Activated CD4-positive, alpha-beta T cell treated with anti-CD3 and anti-CD28 coated beads for 36 hours (primary cell): ENCODE measurements around the gene BMS1. TPM values are rescaled to one million over a fixed set of nuclear protein-coding genes. Genes with fewer than 3 reads are reported as not detected.

Source experiments
- ATAC-seq: fragments of 200-7000 bp; cut with Tn5 transposase; one replicate; pipeline ENCODE4 v1.10.0; 2021; ENCODE audit warnings: mild to moderate bottlenecking, moderate library complexity
- CTCF ChIA-PET: fragments of 350-600 bp; sonication (Branson Sonifier 250); formaldehyde crosslinking; loops from one replicate; lab custom pipeline; 2021; ENCODE audit warnings: antibody characterized with exemption; lab: Charles Lee
- POLR2A ChIA-PET: fragments of 350-600 bp; sonication (Branson Sonifier 250); formaldehyde crosslinking; loops from one replicate; lab custom pipeline; 2021; ENCODE audit warnings: antibody characterized with exemption, inconsistent platforms; lab: Charles Lee
- DNase-seq: peaks from one replicate; pipeline ENCODE4 v3.0.0-alpha.2; 2020
- H3K27ac Mint-ChIP-seq: one replicate; pipeline ENCODE4 v1.8.0; 2021; ENCODE audit warnings: mixed read lengths
- H3K27me3 Mint-ChIP-seq: one replicate; pipeline ENCODE4 v1.8.0; 2021; ENCODE audit warnings: mixed read lengths
- H3K36me3 Mint-ChIP-seq: one replicate; pipeline ENCODE4 v1.8.0; 2021; ENCODE audit warnings: low read depth, mixed read lengths
- H3K4me1 Mint-ChIP-seq: one replicate; pipeline ENCODE4 v1.8.0; 2021; ENCODE audit warnings: mixed read lengths
- H3K4me3 Mint-ChIP-seq: one replicate; pipeline ENCODE4 v1.8.0; 2021; ENCODE audit warnings: mild to moderate bottlenecking, moderate library complexity, mixed read lengths
- H3K9me3 Mint-ChIP-seq: one replicate; pipeline ENCODE4 v1.8.0; 2021; ENCODE audit warnings: low read depth, mixed read lengths
- intact Hi-C, 2 experiments: fragments of 100-400 bp; cut with DNase I in 1 of 2; cut with micrococcal nuclease in 1 of 2; formaldehyde crosslinking; loops; one replicate each; pipeline versions ENCODE4 v1.14.2 to v1.15.1; 2022 to 2024; cut with DNase I, micrococcal nuclease
- total RNA-seq, 2 experiments: library from RNA; stranded (reverse); gene quantifications; one replicate each; pipeline ENCODE4 v1.2.3, GENCODE V29; 2021

BMS1 gene
- total RNA-seq, 2 experiments from 2014 or later: 26.5 to 30.4 TPM

DNA sequence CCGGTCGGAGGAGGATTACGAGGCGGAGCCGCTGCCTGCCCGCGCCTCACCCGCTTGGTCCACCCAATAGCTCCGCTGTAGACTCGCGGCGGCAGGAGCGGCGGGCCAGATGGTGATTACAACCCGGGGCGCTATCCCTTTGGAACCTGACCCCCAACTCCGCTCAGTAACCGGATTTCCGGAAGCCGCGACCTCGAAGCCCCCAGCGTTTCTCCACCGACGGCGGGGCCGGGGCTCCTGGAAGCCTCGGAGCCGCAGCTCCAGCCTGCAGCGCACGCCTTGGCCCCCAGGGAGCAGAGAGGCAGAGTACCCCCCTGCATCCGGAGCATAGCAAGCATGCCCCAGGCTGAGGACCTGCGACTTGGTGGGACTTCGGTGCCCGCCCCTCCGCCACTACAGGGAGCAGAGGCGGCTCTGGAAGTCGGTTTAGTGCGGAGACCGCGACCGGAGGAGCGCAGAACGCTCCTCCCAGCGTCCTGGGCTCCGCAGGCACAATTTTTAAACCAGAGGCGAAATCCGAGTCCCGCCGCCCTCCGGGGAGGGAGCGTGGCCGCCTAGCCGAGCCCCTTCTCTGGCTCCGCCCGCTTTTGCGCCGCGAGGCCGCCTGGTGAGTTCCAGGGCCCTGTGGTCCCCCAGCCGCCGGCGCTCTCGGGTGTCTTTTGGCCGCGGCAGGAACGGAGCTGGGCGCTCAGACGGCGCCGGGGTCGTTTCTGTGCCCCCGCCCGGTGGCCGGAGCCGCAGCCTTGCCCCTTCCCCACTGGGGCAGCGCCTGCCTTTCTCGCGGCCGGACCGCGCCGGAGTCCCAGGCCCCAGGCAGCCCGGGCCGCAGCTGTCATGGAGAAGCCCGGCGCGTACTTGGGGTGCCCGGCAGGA is 28.2 kb upstream of the BMS1 start:
- Mint-ChIP-seq H3K4me3 (peak overlapping the region; percentile 59), H3K27me3 (peaks cover 44% of the 10 kb centered on the region), H3K9me3 (no peaks in the 10 kb centered on the region), H3K27ac (no peak overlapping the region), H3K4me1 (peaks cover 5% of the 10 kb centered on the region), H3K36me3 (no peaks in the 10 kb centered on the region)
- ChIA-PET POLR2A (interaction anchor here (1.2 kb wide), 1 partner anchor 28 kb away, joined by 3 read pairs; the partner anchor contains the start of gene BMS1), CTCF (interaction anchor here (0.7 to 2.5 kb wide), 6 partner anchors 8 to 1022 kb away, joined by 3 to 10 read pairs (median 4); no protein-coding TSS in a partner anchor)
- peak; percentile 48 for ATAC-seq
- intact Hi-C loops: loop anchor here in 1 of 2 experiments (5.0 to 10.0 kb wide), 2 partner anchors 113 to 180 kb away; no protein-coding TSS in a partner anchor
- DNase-seq: peak; percentile 44

- DNase-seq (peak; percentile 22), ATAC-seq (no peak)
- H3K27me3 Mint-ChIP-seq: peaks cover 41% of the 10 kb centered on the region
- ChIA-PET CTCF (interaction anchor here (0.7 to 2.5 kb wide), 2 partner anchors 13 to 1021 kb away, joined by 3 to 9 read pairs; no protein-coding TSS in a partner anchor), POLR2A (no interaction called here)
- no peaks in the 10 kb centered on the region for H3K9me3 Mint-ChIP-seq
- H3K4me3 Mint-ChIP-seq: no peak overlapping the region
- intact Hi-C loops: loop anchor here in 1 of 2 experiments (10.0 kb wide), 1 partner anchor 180 kb away; no protein-coding TSS in a partner anchor
- no peaks in the 10 kb centered on the region for H3K36me3 Mint-ChIP-seq
- peaks cover 5% of the 10 kb centered on the region for H3K4me1 Mint-ChIP-seq
- no peak overlapping the region for H3K27ac Mint-ChIP-seq
Measured at GRCh38 chr10:42755028-42755451, 27.6 kb upstream of the BMS1 start.

DNA sequence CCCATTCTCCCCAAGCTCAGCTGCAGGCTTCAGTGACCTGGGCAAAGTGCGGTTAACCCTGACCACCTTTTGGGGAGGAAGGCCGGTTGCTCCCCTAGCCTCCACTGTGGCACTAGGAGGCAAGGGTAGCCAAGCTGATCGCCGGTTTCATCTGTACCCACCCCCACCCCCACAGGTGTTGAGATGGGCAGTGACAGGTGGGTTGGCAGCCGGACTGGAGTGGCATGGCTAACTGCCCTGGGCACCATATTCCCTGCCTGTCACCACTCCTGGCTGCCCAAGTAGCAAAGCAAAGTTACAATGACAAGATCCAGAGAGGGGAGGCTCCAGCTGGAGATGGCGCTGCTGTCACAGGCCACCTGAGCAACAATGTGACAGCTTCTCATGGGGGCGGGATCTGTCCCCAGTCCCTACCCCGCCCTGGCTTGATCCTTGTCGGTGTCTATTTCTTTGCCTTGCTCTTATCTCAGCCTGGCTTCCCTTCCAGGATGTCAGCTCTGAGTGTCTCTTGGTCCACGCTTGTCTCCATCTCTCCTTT is 27.0 kb upstream of the BMS1 start:
- ChIA-PET POLR2A (interaction anchor here (0.6 kb wide), 1 partner anchor 34 kb away, joined by 4 read pairs; no protein-coding TSS in a partner anchor), CTCF (interaction anchor here (0.6 kb wide), 1 partner anchor 24 kb away, joined by 3 read pairs; no protein-coding TSS in a partner anchor)
- Mint-ChIP-seq H3K4me3 (no peak overlapping the region), H3K36me3 (no peaks in the 10 kb centered on the region), H3K27me3 (peaks cover 46% of the 10 kb centered on the region), H3K27ac (no peak overlapping the region), H3K9me3 (no peaks in the 10 kb centered on the region), H3K4me1 (peaks cover 5% of the 10 kb centered on the region)
- DNase-seq (no peak), ATAC-seq (no peak)
- intact Hi-C loops: loop anchor here in 1 of 2 experiments (10.0 kb wide), 1 partner anchor 179 kb away; no protein-coding TSS in a partner anchor

- no peak overlapping the region for H3K4me3 Mint-ChIP-seq
- DNase-seq: no peak
- CTCF ChIA-PET: interaction anchor here (1.1 kb wide), 1 partner anchor 14 kb away, joined by 9 read pairs; no protein-coding TSS in a partner anchor
Measured at GRCh38 chr10:42767906-42768305, 14.7 kb upstream of the BMS1 start.

DNA sequence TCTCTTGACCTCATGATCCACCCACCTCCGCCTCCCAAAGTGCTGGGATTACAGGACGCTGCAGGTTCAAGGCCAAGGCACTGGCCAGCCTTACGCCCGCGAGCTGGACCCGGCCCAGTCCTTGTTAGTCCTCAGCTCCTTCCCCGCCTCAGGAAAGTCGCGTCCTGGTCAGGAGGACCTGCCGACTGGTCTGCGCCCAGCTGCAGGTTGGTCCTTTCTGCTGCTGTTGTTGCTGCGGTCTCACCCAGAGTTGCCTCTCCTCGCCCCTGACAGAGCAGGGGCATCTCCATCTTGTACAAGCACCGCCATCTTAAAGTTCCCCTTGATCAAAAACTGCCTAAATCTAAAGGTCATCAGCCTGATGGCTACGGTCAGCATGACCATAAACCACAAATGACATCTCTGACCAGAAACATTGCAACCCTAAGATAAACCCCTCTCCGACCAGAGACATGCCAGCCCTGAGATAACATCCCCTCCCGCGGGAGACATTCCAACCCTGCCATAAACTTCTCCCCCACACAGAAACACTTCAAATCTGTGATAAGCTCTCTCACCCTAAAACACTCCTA is 13.9 kb upstream of the BMS1 start:
- POLR2A ChIA-PET: no interaction called here
- DNase-seq: no peak
- no peak overlapping the region for H3K27ac Mint-ChIP-seq
- H3K27me3 Mint-ChIP-seq: peaks cover 32% of the 10 kb centered on the region
- H3K4me1 Mint-ChIP-seq: no peaks in the 10 kb centered on the region
- no peak overlapping the region for H3K4me3 Mint-ChIP-seq
- intact Hi-C loops: no loop called here
- no peak for ATAC-seq
- H3K9me3 Mint-ChIP-seq: no peaks in the 10 kb centered on the region
- CTCF ChIA-PET: interaction anchor here (1.1 kb wide), 1 partner anchor 15 kb away, joined by 9 read pairs; no protein-coding TSS in a partner anchor
- H3K36me3 Mint-ChIP-seq: peaks cover 1% of the 10 kb centered on the region

More at GRCh38 chr10:42767906-42768305, 14.7 kb upstream of the BMS1 start:
- Mint-ChIP-seq H3K4me1 (no peaks in the 10 kb centered on the region), H3K36me3 (peaks cover 1% of the 10 kb centered on the region), H3K27ac (no peak overlapping the region), H3K27me3 (peaks cover 38% of the 10 kb centered on the region), H3K9me3 (no peaks in the 10 kb centered on the region)
- ATAC-seq: no peak
- POLR2A ChIA-PET: no interaction called here
- intact Hi-C loops: no loop called here

DNA sequence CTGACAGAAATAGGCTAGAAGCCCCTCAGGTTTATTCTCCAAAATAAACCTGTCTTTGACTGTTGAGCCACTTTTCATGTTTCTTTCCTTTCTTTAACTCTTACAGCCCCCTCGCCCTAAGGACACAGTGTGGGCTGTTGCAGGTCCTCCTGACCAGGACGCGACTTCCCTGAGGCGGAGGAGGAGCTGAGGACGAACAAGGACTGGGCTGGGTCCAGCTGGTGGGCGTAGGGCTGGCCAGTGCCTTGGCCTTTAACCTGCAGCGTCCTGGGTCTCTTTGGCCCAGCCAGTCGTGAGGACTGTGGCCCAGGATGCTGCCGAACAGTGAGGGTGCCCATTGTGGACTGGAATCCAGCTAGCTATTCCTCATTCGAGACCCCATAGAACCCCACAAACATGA is 13.4 kb upstream of the BMS1 start:
- POLR2A ChIA-PET: no interaction called here
- H3K27ac Mint-ChIP-seq: no peak overlapping the region

DNA sequence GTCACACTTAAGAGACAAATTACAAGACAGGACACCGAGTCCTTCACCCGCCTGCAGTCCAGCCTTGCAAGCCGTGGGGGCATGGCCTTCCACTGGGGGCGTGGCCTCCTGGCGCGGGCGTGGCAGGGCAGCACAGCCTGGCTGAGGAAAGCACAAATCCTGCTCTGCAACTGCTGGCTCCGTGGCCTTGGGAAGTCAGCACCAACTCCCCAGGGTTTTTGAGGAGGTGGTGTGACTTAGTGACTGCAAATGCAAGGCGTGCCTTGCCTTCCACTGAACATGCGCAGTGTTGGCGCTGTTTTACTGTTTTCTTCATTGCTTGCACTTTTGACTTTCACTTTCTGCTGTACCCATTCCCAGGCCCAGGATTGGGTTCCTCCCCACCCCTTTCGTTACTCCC is 12.9 kb upstream of the BMS1 start:
- Mint-ChIP-seq H3K36me3 (peaks cover 1% of the 10 kb centered on the region), H3K4me3 (no peak overlapping the region), H3K27ac (no peak overlapping the region), H3K9me3 (no peaks in the 10 kb centered on the region), H3K4me1 (no peaks in the 10 kb centered on the region), H3K27me3 (peaks cover 25% of the 10 kb centered on the region)
- DNase-seq (no peak), ATAC-seq (no peak)
- POLR2A ChIA-PET: no interaction called here
- CTCF ChIA-PET: interaction anchor here (0.8 kb wide), 1 partner anchor 17 kb away, joined by 3 read pairs; no protein-coding TSS in a partner anchor
- intact Hi-C loops: no loop called here

More for the DNA sequence above, 13.4 kb upstream of the BMS1 start:
- intact Hi-C loops: no loop called here
- ATAC-seq (no peak), DNase-seq (no peak)
- no peaks in the 10 kb centered on the region for H3K9me3 Mint-ChIP-seq
- no peaks in the 10 kb centered on the region for H3K4me1 Mint-ChIP-seq
- CTCF ChIA-PET: no interaction called here
- peaks cover 1% of the 10 kb centered on the region for H3K36me3 Mint-ChIP-seq
- no peak overlapping the region for H3K4me3 Mint-ChIP-seq
- H3K27me3 Mint-ChIP-seq: peaks cover 27% of the 10 kb centered on the region

DNA sequence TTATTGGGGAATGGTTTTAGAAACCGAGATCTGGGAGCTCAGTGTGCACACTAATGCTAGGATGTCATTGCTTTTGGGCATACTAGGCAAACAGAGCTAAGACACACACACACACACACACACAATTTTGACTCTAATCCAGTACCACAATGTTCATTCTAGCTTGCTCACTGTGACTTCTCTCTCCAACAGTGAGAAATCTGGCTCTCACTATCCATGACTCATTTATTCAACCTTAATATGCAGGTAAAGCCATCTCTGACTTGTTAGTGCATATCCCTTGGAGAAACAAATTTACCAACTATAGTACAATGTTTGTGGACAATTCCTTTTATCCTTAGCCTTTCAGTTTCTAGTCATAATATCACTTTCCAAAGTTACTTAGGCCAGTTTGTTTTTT is 5.9 kb upstream of the BMS1 start:
- no peaks in the 10 kb centered on the region for H3K9me3 Mint-ChIP-seq
- CTCF ChIA-PET: interaction anchor here (0.6 to 1.0 kb wide), 2 partner anchors 8 to 23 kb away, joined by 3 read pairs; no protein-coding TSS in a partner anchor
- H3K36me3 Mint-ChIP-seq: no peaks in the 10 kb centered on the region
- peaks cover 13% of the 10 kb centered on the region for H3K27me3 Mint-ChIP-seq
- intact Hi-C loops: no loop called here
- POLR2A ChIA-PET: no interaction called here
- no peak overlapping the region for H3K4me3 Mint-ChIP-seq
- no peak for DNase-seq
- ATAC-seq: no peak
- no peak overlapping the region for H3K27ac Mint-ChIP-seq
- H3K4me1 Mint-ChIP-seq: peaks cover 7% of the 10 kb centered on the region

DNA sequence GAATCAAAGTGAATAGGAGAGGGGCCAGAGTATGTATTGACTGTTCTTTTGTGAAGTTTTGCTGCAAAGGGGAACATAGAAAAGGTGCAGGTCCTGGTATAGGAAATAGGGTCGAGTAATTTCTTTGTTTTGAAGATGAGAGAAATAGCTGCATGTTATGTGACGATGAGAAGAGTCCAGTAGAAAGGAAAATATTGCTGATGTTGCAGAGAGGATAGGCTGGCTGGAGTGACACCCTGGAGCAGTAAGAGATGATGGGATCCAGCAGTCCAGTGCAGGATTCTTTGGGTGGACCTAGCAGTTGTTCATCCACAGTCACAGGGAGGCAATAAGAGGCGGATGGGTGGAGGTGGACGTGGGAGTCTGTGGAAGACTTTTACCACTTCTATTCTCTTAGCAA is 2.1 kb upstream of the BMS1 start:
- Mint-ChIP-seq H3K36me3 (peaks cover 5% of the 10 kb centered on the region), H3K9me3 (no peaks in the 10 kb centered on the region), H3K27ac (no peak overlapping the region), H3K4me1 (peaks cover 22% of the 10 kb centered on the region), H3K27me3 (peaks cover 13% of the 10 kb centered on the region), H3K4me3 (peak overlapping the region; percentile 90)
- ChIA-PET POLR2A (no interaction called here), CTCF (interaction anchor here (1.4 kb wide), 1 partner anchor 20 kb away, joined by 3 read pairs; no protein-coding TSS in a partner anchor)
- ATAC-seq (no peak), DNase-seq (no peak)
- intact Hi-C loops: no loop called here

- peaks cover 30% of the 10 kb centered on the region for H3K4me1 Mint-ChIP-seq
- no peaks in the 10 kb centered on the region for H3K9me3 Mint-ChIP-seq
- no peak for ATAC-seq
- H3K27ac Mint-ChIP-seq: peak overlapping the region; percentile 93
- intact Hi-C loops: loop anchor here (1.0 to 2.0 kb wide), 8 partner anchors 19 to 615 kb away; partner anchors contain the start of gene ZNF33B (in 1 of the 2)
- peak; percentile 30 for DNase-seq
- peak overlapping the region; percentile 90 for H3K4me3 Mint-ChIP-seq
- CTCF ChIA-PET: interaction anchor here (1.3 kb wide), 1 partner anchor 29 kb away, joined by 3 read pairs; no protein-coding TSS in a partner anchor
- POLR2A ChIA-PET: interaction anchor here (0.9 kb wide), 1 partner anchor 28 kb away, joined by 3 read pairs; no protein-coding TSS in a partner anchor
- H3K36me3 Mint-ChIP-seq: peaks cover 18% of the 10 kb centered on the region
- peaks cover 3% of the 10 kb centered on the region for H3K27me3 Mint-ChIP-seq
Measured at GRCh38 chr10:42781893-42782445, 626 bp upstream of the BMS1 start.
